Measurements from ENCODE around the gene RABGAP1.

The RABGAP1 gene

DNA sequence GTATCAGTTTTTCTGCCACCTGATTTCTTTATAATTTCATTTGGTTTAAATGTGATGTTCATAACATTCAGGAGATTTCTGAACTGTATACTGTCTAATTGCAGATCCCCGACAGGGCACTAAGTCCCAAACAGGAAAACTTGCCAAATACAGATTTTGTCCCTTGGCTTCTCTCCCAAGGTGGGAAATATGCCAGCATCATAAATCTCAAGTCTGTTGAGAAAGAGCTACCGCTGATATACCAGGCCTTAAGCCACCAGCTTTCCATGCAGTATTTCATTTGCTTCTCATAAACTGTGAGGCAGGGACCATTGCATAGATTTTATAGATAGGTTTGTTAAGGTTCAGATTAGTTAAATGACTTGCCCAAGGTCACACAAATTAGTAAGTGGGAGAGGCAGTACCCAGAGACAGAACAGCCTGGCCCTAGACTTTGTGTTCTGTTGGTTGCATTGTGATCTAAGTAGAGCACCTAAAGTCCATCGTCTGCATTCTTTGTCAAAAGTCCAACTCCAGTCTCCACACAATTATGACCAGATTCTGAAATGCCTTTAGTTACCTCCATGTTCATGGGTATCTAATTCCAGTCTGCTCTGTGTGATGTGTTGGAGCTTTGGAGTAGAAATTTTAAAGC lies 108.9 kb downstream of the RABGAP1 start:
- DNase-seq, result no peak

DNA sequence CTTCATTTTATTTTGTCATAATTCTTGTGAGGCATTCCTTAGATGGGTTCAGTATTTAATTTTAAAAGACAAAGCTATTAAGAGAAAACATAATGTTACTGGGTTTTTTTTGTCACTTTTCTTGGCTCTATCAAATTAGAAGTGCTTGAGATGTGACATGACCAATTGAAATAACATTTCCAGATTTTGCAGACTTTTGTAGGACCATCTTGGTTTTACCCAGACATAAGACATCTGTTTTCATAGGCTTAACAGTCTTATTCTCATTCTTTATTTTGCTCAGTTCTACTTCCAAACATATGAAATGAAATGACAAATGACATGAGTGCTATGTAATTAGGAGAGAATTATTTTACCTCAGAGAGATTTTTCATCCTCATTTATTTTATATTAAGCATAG lies 112.2 kb downstream of the RABGAP1 start:
- no peak for DNase-seq

DNA sequence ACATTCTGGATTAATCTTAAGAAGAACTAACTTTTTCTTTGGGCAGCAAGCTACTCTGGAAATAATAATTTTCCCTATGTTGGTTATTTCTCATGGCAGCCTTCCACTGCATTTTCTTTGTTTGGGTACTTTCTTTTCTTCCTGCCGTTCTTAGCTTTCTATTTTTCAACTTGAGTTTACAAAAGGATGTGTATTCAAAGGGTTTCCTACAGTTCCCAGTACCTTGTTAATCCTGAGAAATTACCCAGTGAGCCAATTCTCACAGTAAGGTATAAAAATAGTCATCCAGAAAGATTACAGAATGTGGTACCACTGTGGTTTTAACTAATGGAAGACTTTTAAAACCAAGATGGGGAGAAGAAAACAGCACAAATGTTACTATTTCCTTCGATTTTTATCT lies 112.9 kb downstream of the RABGAP1 start:
- no peak for DNase-seq

DNA sequence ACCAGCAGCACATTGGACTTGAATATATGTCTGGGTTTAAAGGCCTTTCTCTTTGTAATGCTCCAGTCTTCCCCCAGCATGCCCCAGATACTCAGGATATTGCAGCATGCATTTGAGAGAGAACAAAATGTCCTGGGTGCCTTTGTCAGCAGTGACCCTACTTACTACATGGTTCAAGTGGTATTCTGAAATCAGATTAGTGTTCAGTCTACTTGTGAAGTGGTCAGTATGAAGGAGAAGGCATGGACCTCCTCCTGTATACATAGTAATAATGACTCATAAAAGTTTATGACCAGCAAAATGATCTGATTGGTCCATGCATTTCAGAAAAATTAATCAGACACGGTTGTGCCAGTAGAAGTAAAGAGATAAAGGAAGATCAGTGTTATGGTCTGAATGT lies 118.0 kb downstream of the RABGAP1 start:
- no peak for DNase-seq

DNA sequence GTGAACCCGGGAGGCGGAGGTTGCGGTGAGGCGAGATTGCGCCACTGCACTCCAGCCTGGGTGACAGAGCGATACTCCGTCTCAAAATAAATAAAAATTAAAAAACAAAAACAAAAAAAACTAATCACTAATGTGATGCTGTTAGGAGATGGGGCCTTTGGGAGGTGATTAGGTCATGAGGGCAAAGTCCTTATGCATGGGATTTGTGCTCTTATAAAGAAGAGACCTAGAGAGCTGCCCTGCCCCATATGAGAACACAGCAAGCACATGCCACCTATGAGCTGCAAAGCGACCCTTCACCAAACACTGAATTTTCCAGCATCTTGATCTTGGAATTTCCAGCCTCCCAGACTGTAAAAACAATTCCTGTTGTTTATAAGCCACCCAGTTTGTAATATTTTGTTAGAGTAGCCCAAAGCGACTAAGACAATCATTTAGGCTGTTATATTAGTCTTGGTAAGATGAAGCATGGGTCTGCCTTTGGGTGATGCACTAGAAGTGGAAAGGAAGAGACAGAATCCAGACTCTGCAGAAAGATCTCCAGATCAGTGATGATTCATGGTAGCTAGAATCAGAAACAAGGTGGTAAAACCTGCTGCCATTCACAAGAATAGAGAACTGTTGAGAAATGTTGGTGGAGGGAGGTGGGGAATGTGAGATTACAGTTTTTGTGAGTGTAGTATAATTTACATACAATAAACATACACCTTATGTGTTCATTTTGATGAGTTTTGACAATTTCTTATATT lies 118.8 kb downstream of the RABGAP1 start:
- DNase-seq, result no peak

DNA sequence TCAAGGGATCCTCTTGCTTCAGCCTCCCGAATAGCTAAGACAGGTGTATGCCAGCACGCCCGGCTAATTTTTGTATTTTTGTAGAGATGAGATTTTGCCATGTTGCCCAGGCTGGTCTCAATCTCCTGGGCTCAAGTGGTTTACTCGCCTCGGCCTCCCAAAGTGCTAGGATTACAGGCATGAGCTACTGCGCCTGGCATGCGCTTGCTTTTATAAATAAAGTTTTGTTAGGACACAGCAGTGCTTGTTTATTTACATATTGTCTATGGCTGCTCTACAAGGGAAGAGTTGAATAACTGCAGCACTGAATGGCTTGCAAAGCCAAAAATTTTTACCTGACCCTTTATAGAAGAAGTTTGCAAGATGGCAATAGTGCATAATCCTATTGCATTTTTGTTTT lies 120.4 kb downstream of the RABGAP1 start:
- DNase-seq, result no peak

DNA sequence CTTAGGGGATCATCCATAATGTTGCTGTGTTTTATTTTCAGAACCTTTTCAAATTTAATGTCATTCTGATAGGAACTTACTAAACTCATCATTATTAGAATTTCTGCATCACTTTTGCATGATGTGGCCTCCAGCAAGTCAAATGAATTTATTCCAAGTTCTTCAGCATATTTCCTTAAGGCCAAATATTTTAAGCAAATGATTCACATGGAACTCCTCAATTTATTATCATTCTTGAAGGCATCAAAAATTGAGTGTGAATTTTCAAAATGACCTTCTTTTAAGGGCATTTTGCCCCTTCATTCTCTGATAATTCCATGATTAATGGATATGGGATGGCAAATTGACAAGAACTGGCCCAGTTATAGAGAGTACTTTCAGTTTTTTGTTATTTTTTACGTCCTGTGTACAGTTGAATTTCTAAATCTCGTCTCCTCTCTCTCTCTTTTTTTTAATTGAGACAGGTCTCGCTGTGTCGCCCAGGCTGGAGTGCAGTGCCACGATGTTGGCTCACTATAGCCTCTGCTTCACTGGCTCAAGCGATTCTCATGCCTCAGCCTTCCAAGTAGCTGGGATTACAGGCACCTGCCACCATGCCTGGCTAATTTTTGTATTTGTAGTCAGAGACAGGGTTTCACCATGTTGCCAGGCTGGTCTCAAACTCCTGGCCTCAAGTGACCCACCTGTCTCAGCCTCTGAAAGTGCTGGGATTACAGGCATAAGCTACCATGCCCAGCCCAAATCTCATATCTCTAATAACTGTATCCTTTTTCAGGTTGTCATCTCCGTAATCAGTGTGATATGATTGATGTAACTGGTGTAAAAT lies 121.7 kb downstream of the RABGAP1 start:
- no peak for DNase-seq

DNA sequence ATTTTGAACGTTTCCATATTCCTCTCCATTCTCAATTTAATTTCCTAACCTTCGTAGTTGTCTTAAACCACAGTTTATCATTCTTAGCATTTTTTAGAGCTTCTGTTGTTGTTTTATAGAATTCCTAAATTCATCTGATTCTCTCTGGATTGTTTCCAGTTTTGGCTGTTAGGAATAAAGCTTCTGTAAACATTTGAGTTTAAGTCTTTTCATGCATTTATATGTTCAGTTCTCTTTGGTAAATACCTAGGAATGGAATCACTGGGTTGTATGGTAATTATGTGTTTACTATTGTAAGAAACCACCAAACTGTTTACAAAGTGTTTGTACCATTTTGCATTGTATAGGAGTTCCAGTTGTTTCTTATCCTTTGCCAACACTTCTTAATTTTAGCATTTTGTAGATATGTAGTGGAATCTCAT lies 122.4 kb downstream of the RABGAP1 start:
- DNase-seq, result no peak

DNA sequence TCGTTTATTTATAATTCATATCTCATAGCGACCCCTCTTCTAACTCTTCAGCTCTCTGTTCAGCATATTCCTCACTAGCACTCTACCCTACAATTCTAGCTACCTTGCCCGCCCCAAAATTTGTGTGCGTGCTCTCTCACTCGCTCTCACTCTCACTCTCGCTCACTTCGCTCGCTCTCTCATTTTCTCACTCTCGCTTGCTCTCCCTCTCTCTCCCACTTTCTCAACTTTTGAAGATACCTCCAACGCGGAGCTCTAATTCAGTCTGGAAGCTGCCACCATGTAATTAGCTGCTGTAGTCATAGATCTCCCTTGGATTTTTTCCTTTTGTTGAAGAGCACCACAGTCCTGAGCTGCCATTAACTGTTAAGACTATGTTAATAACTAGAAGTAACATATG lies 123.1 kb downstream of the RABGAP1 start:
- no peak for DNase-seq

DNA sequence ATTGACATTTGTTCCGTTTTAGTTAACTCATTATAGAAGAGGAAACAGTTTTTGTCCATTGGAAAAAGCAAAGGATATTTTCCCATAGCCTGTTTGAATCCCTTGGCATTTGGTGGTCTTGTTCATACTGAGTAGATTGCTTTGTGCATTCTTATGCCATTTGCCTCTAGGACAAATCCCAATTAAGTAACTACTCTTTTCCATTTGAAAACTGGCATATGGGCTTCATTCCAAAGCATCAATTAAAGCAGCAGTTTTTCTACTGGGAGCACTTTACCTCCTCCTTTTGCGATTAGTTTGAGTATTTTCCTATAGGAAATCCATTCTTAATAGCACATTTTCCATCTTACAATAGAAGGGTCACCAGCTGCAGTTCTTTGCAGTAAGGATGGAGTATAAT lies 123.9 kb downstream of the RABGAP1 start:
- DNase-seq, result no peak

DNA sequence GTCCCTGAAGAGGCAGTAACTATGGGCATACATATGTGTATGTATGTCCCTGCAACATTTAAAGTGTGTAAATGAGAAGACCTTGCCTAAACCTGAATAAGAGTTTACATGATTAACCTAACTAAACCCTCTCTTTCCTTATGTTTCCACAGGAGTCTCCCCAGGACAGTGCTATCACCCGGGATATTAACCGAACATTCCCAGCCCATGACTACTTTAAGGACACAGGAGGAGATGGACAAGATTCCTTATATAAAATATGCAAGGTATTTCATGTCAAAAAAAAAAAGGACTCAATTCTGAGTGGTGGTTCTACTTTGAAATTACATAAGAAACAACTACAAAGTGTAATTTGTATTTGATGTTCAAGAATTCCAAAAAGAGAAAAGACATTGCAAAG lies 124.4 kb downstream of the RABGAP1 start:
- no peak for DNase-seq

DNA sequence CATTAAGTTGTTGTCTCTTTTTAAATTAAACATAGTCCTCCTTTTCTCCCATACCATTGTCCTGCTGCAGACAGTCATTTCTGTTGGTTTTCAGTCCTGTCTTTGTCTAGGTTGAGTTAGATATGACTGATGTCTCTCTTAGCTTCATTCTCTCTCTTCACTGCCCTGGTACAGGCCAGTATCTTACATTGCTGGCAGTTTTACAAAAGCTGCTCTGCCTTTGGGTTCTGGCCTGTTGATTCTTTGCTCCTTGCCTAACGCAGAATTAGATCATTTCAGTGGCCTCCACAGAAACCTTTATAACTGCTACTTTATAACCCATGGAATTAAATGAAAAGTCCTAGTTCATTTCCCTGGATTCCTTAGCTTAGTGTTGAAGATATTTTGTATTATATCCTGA lies 126.3 kb downstream of the RABGAP1 start:
- DNase-seq, result no peak

DNA sequence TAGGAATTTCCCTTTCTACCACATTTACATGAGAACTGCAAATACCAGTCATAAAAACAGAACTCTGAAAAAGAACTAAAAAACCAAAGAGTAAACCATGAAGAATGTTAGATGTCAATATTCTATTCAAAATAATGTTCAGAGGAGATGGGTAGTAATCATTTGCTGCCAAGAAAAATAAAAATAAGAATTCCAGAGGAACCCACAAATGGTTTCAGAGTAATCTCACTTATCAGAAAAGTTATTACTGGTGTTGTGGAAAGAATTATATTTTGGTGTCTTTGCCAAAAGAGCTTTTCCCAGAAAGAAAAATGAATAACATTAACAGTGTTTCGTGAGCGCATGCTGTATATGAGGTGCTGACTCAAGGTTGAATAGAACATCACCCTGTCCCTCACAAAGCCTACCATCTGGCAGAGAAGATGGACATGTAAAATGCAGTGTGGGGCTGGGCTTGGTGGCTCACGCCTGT lies 128.2 kb downstream of the RABGAP1 start:
- no peak for DNase-seq

DNA sequence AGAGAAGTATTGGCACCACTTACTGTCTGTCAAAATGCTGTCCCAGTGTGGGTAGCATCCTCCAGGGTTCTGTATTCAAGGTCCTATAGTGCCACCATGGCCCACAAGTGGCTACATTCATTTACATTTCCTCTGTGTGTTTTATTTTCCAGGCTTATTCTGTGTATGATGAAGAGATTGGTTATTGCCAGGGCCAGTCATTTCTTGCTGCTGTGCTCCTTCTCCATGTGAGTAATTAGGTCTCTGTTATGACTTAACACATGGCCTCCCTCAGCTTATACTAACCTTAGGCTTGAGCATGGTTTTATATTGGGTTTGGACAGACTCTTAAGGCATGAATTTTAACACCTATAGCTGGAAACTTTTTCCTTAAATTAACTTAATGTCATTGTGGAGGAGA lies 129.4 kb downstream of the RABGAP1 start:
- no peak for DNase-seq

DNA sequence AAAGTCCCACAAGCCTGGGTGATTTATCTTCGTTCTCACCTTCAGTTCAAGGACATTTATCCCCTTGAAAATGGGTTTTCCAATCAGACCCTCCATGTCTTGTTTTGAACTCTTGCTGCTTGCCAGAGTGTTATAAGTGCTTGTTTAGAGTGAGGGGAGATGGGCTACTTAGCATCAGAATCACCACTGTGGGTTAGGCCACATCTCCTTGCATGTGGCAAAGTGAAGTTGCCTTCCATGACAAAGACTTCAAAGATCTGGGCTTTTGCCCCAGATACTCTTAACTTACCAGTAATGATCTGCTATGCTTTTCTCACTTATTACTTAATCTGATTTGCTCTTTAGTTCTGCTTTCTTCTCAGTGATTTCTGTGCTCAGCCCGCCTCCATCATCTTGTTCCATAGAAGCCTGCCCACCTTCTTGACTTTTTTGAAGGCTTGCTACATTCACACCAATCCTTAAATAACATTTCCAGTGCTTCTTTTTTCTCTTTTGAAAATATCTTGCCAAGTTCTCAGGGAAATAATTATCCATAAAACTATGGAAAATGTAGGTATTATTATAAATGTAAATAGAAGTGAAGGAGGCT lies 131.7 kb downstream of the RABGAP1 start:
- DNase-seq, result no peak

DNA sequence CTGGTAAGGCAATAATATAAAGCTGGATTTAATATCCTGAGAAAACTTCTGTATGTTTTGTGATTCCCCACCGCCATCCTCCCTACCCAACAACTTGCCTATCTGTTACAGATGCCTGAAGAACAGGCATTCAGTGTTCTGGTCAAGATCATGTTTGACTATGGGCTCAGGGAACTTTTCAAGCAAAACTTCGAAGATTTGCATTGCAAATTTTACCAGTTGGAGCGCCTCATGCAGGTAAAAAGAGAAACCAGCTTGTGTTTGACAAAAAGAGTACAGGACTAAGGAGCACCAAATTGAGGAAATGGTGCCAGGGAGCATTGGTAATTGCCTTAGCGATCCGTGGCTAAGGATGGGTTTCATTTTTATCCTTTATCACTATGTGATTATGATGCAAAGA lies 132.6 kb downstream of the RABGAP1 start:
- DNase-seq, result no peak

DNA sequence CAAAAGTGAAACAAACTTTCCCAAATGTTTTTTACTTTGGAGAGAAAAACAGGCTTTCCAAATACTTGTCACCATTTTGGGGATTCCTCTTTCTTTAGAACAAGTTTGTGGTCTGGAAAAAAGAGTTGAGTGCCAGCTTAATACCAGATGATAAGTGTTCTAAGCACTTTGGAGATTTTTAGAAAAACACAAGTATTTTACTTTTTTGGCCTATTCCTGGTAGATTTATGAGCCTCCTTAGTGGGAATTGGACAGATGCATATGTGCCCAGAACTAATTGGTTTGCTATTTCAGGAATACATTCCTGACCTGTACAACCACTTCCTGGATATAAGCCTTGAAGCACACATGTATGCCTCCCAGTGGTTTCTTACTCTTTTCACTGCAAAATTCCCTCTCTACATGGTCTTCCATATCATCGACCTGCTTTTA lies 133.2 kb downstream of the RABGAP1 start:
- DNase-seq, result no peak

DNA sequence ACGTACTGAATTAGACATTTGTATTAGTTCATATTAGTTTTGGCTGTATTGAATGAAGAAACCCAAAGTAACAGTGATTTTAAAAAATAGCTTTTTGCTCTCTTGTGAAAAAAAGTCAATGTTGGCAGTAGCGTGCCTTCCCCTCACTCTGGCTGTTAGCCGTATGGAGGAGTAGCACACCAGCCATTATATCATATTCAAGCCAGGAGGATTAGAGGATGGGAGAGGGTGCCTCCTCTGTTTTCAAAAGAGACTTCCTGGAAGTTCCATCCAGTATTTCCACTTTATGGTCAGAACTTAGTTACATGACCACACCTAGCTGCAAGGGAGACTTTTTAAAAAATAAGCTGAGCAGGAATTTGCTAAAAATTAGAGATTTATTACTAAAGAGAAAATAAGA lies 133.8 kb downstream of the RABGAP1 start:
- DNase-seq, result no peak

DNA sequence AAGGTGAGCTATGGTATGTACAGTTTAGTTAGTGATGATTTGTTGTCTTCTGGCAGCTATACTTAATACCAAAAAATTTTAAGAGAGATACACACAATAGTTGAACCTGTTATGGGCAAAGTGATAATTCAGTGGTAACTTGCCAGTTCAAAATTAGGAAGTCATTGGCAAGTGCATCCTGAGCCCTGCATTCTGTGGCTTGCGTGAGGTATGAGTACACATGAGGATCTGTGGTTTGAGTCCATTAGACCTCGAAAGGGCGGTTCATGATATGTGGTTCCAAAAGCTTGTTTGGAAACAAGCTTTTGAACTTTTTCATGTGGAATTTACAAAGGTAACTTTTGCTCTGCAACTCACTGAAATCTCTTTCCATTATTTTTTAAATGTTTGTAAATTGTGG lies 139.6 kb downstream of the RABGAP1 start:
- DNase-seq, result no peak

DNA sequence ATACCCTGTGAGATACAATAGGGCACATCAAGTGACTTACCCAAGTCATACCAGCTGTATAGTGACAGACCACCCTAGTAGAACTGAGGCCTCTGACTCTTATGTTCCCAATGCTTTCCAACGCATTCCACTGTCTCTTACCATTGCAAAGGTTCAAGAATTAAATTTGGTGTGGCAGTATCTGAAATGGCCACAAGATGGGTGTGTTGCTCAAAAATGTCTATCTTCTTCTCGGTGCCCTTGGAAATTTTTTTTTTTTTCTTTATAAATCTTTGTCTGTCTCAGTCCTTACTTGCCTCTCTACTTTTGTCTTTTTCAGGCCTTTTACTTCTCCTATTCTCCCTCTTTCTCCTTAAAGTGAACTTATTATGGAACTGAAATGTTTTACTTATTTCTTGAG lies 141.0 kb downstream of the RABGAP1 start:
- peak; percentile 36 for DNase-seq

DNA sequence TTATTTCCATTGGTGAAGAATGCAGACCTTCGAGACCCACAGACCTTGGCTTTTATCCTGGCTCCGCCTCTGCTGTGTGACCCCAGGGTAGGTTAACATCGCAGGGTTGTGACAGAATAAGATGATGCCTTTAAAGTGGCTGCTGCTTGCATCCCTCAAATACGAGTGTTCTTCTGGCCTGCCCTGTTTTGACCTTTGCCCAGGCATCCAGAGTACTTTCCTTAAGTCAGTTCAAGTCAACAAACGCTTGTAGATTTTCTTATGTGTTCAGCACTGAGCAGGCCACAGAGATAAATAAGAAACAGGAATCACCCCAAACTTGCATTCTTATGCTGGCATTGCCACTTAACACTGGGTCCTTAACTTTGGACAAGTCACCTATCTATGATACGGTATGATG lies 142.9 kb downstream of the RABGAP1 start:
- no peak for DNase-seq

DNA sequence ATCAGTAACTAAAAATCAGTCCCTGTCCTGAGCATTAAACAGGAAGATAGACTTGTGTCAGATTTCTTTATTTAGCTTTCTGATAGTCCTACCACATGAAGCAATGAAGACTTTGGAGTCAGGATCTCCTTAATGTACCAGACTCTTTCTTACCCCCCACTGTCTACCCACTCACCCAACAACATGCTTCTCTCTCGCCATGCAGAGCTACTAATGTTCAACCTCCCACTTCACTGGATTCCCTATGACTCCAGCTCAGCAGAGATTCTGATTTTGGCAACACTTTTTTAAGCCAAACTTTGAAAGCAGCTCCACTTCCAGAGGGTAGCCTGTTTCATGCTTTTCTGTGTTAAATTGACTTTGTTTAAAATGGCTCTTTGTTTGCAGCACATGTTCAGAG lies 143.4 kb downstream of the RABGAP1 start:
- DNase-seq, result no peak

DNA sequence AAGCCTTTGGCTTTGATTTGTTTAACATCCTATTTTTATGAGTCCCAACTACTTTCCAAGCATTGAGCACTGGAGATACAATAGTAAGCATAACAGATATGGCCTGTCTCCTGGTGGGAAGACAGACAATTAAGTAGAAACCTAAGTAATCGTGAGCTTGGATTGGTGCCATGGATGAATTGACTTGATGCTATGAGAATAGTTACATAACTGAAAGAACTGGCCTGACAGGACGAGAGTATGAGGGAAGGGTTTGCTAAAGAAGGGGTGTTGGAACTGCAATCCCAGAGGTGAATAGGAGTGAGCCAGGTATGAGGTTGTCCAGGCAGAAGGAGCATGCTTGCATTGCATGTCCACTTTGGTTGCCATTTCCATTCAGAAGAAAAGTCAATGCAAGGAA lies 145.1 kb downstream of the RABGAP1 start:
- DNase-seq, result no peak
